ENCODE measurements around the gene SALL3.

Gene SALL3

DNA sequence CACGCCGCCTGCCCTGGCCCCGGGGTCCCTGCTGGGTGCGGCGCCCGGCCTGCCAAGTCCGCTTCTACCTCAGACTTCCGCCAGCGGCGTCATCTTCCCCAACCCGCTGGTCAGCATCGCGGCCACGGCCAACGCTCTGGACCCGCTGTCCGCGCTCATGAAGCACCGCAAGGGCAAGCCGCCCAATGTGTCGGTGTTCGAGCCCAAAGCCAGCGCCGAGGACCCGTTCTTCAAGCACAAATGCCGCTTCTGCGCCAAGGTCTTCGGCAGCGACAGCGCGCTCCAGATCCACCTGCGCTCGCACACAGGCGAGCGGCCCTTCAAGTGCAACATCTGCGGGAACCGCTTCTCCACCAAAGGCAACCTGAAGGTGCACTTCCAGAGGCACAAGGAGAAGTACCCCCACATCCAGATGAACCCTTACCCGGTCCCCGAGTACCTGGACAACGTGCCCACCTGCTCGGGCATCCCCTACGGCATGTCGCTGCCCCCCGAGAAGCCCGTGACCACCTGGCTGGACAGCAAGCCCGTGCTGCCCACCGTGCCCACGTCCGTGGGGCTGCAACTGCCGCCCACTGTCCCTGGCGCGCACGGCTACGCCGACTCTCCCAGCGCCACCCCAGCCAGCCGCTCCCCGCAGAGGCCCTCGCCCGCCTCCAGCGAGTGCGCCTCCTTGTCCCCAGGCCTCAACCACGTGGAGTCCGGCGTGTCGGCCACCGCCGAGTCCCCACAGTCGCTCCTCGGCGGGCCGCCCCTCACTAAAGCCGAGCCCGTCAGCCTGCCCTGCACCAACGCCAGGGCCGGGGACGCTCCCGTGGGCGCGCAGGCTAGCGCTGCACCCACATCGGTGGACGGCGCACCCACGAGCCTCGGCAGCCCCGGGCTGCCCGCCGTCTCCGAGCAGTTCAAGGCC is 13.7 kb downstream of the SALL3 start:
- 97% methylated on average over 90 of the region's 90 CpGs for WGBS
- H3K9me3 ChIP-seq (ENCODE audit: control insufficient read depth, low read length) = no peaks in the 10 kb centered on the region
- H3K4me1 ChIP-seq (ENCODE audit: control insufficient read depth, insufficient read depth, low read depth, low read length) = peaks cover 4% of the 10 kb centered on the region

GRCh38 chr18:78994000-78994399 is 14.4 kb downstream of the SALL3 start:
- H3K9me3 ChIP-seq (ENCODE audit: control insufficient read depth, low read length) = no peaks in the 10 kb centered on the region
- H2AFZ ChIP-seq (ENCODE audit: low read depth, low read length) = no peak overlapping the region
- no peaks in the 10 kb centered on the region for H3K79me1 ChIP-seq (replicated peaks; ENCODE audit: low read length, poor library complexity, severe bottlenecking)
- peaks cover 0 to 6% of the 10 kb centered on the region in 2 experiments for H3K27me3 ChIP-seq (ENCODE audit: control insufficient read depth in 1 of 2, insufficient read depth in 1 of 2, low read length in 2 of 2)
- no peak overlapping the region for H3K4ac ChIP-seq (ENCODE audit: low read depth in 1 of 2, low read length in 2 of 2)
- 95% methylated on average over 37 of the region's 37 CpGs for WGBS
- no peak overlapping the region for H4K8ac ChIP-seq (ENCODE audit: low read length)
- no peak overlapping the region for H2BK15ac ChIP-seq (ENCODE audit: low read depth, poor library complexity, severe bottlenecking)
- H3K14ac ChIP-seq (ENCODE audit: low read length in 2 of 2) = no peak overlapping the region
- H3K27ac ChIP-seq (ENCODE audit: low read length, poor library complexity, severe bottlenecking) = no peak overlapping the region
- no peak overlapping the region for H3K9ac ChIP-seq (ENCODE audit: low read length)
- H2AK5ac ChIP-seq (ENCODE audit: low read length, severe bottlenecking) = no peak overlapping the region
- no peak overlapping the region for H2BK5ac ChIP-seq (ENCODE audit: low read depth, low read length, poor library complexity, severe bottlenecking)
- H3K18ac ChIP-seq (ENCODE audit: low read depth in 1 of 2, low read length in 2 of 2) = no peak overlapping the region
- H2BK120ac ChIP-seq (ENCODE audit: low read depth, low read length) = no peak overlapping the region
- no peak for DNase-seq
- H3K4me1 ChIP-seq (ENCODE audit: control insufficient read depth, insufficient read depth, low read depth, low read length) = peaks cover 4% of the 10 kb centered on the region
- peak overlapping the region in 1 of 2 experiments; percentile 16 for H3K4me3 ChIP-seq (ENCODE audit: insufficient read depth in 1 of 2, low read depth in 1 of 2, low read length in 2 of 2)
- no peak overlapping the region for H3K4me2 ChIP-seq (ENCODE audit: low read length, poor library complexity, severe bottlenecking)
- no peak overlapping the region for H3K23ac ChIP-seq (ENCODE audit: low read length in 2 of 2)
- H3K36me3 ChIP-seq (ENCODE audit: control insufficient read depth in 1 of 2, insufficient read depth in 2 of 2, low read depth in 1 of 2, low read length in 2 of 2) = peaks cover 0 to 6% of the 10 kb centered on the region in 2 experiments
- H2BK12ac ChIP-seq (ENCODE audit: low read length in 2 of 2) = no peak overlapping the region
- H4K91ac ChIP-seq (ENCODE audit: low read length) = no peak overlapping the region

More for the DNA sequence above, 13.7 kb downstream of the SALL3 start:
- Histone ChIP-seq H3K18ac (ENCODE audit: low read depth in 1 of 2, low read length in 2 of 2) (no peak overlapping the region), H3K36me3 (ENCODE audit: control insufficient read depth in 1 of 2, insufficient read depth in 2 of 2, low read depth in 1 of 2, low read length in 2 of 2) (peaks cover 0 to 6% of the 10 kb centered on the region in 2 experiments), H3K27ac (ENCODE audit: low read length, poor library complexity, severe bottlenecking) (no peak overlapping the region), H3K14ac (ENCODE audit: low read length in 2 of 2) (no peak overlapping the region), H3K9ac (ENCODE audit: low read length) (no peak overlapping the region), H2AFZ (ENCODE audit: low read depth, low read length) (no peak overlapping the region), H3K4me2 (ENCODE audit: low read length, poor library complexity, severe bottlenecking) (no peak overlapping the region), H2BK15ac (ENCODE audit: low read depth, poor library complexity, severe bottlenecking) (no peak overlapping the region), H3K23ac (ENCODE audit: low read length in 2 of 2) (no peak overlapping the region), H2AK5ac (ENCODE audit: low read length, severe bottlenecking) (no peak overlapping the region), H3K4me3 (ENCODE audit: insufficient read depth in 1 of 2, low read depth in 1 of 2, low read length in 2 of 2) (no peak overlapping the region), H2BK120ac (ENCODE audit: low read depth, low read length) (no peak overlapping the region), H3K27me3 (ENCODE audit: control insufficient read depth in 1 of 2, insufficient read depth in 1 of 2, low read length in 2 of 2) (peaks cover 0 to 11% of the 10 kb centered on the region in 2 experiments), H4K91ac (ENCODE audit: low read length) (no peak overlapping the region), H2BK12ac (ENCODE audit: low read length in 2 of 2) (no peak overlapping the region), H4K8ac (ENCODE audit: low read length) (no peak overlapping the region), H3K79me1 (replicated peaks; ENCODE audit: low read length, poor library complexity, severe bottlenecking) (no peaks in the 10 kb centered on the region), H3K4ac (ENCODE audit: low read depth in 1 of 2, low read length in 2 of 2) (no peak overlapping the region), H2BK5ac (ENCODE audit: low read depth, low read length, poor library complexity, severe bottlenecking) (no peak overlapping the region)
- no peak for DNase-seq

GRCh38 chr18:78994531-78994930 is 14.9 kb downstream of the SALL3 start:
- no peak overlapping the region for H3K14ac ChIP-seq (ENCODE audit: low read length in 2 of 2)
- H2BK120ac ChIP-seq (ENCODE audit: low read depth, low read length) = no peak overlapping the region
- no peak overlapping the region for H3K27ac ChIP-seq (ENCODE audit: low read length, poor library complexity, severe bottlenecking)
- 95% methylated on average over 38 of the region's 38 CpGs for WGBS
- H3K79me1 ChIP-seq (replicated peaks; ENCODE audit: low read length, poor library complexity, severe bottlenecking) = no peaks in the 10 kb centered on the region
- H2BK12ac ChIP-seq (ENCODE audit: low read length in 2 of 2) = no peak overlapping the region
- H2AFZ ChIP-seq (ENCODE audit: low read depth, low read length) = no peak overlapping the region
- no peak overlapping the region for H2BK15ac ChIP-seq (ENCODE audit: low read depth, poor library complexity, severe bottlenecking)
- H3K27me3 ChIP-seq (ENCODE audit: control insufficient read depth in 1 of 2, insufficient read depth in 1 of 2, low read length in 2 of 2) = peaks cover 0 to 4% of the 10 kb centered on the region in 2 experiments
- H3K4me2 ChIP-seq (ENCODE audit: low read length, poor library complexity, severe bottlenecking) = no peak overlapping the region
- no peak overlapping the region for H3K4me3 ChIP-seq (ENCODE audit: insufficient read depth in 1 of 2, low read depth in 1 of 2, low read length in 2 of 2)
- H3K18ac ChIP-seq (ENCODE audit: low read depth in 1 of 2, low read length in 2 of 2) = no peak overlapping the region
- DNase-seq = no peak
- H3K9me3 ChIP-seq (ENCODE audit: control insufficient read depth, low read length) = no peaks in the 10 kb centered on the region
- H4K91ac ChIP-seq (ENCODE audit: low read length) = no peak overlapping the region
- H3K23ac ChIP-seq (ENCODE audit: low read length in 2 of 2) = no peak overlapping the region
- H3K4me1 ChIP-seq (ENCODE audit: control insufficient read depth, insufficient read depth, low read depth, low read length) = peaks cover 4% of the 10 kb centered on the region
- no peak overlapping the region for H2BK5ac ChIP-seq (ENCODE audit: low read depth, low read length, poor library complexity, severe bottlenecking)
- no peak overlapping the region for H3K9ac ChIP-seq (ENCODE audit: low read length)
- H4K8ac ChIP-seq (ENCODE audit: low read length) = no peak overlapping the region
- H3K4ac ChIP-seq (ENCODE audit: low read depth in 1 of 2, low read length in 2 of 2) = no peak overlapping the region
- H2AK5ac ChIP-seq (ENCODE audit: low read length, severe bottlenecking) = no peak overlapping the region
- peaks cover 0 to 6% of the 10 kb centered on the region in 2 experiments for H3K36me3 ChIP-seq (ENCODE audit: control insufficient read depth in 1 of 2, insufficient read depth in 2 of 2, low read depth in 1 of 2, low read length in 2 of 2)

GRCh38 chr18:78994977-78995582 is 15.5 kb downstream of the SALL3 start:
- no peak for DNase-seq
- Histone ChIP-seq H3K4me1 (ENCODE audit: control insufficient read depth, insufficient read depth, low read depth, low read length) (peaks cover 4% of the 10 kb centered on the region), H3K4me2 (ENCODE audit: low read length, poor library complexity, severe bottlenecking) (no peak overlapping the region), H4K91ac (ENCODE audit: low read length) (peak overlapping the region; percentile 5), H2BK5ac (ENCODE audit: low read depth, low read length, poor library complexity, severe bottlenecking) (no peak overlapping the region), H2AK5ac (ENCODE audit: low read length, severe bottlenecking) (no peak overlapping the region), H2BK15ac (ENCODE audit: low read depth, poor library complexity, severe bottlenecking) (no peak overlapping the region), H2AFZ (ENCODE audit: low read depth, low read length) (no peak overlapping the region), H3K27me3 (ENCODE audit: control insufficient read depth in 1 of 2, insufficient read depth in 1 of 2, low read length in 2 of 2) (peaks cover 0 to 4% of the 10 kb centered on the region in 2 experiments), H3K9ac (ENCODE audit: low read length) (no peak overlapping the region), H3K36me3 (ENCODE audit: control insufficient read depth in 1 of 2, insufficient read depth in 2 of 2, low read depth in 1 of 2, low read length in 2 of 2) (peaks cover 0 to 6% of the 10 kb centered on the region in 2 experiments), H2BK120ac (ENCODE audit: low read depth, low read length) (no peak overlapping the region), H3K23ac (ENCODE audit: low read length in 2 of 2) (no peak overlapping the region), H2BK12ac (ENCODE audit: low read length in 2 of 2) (no peak overlapping the region), H3K9me3 (ENCODE audit: control insufficient read depth, low read length) (no peaks in the 10 kb centered on the region), H3K14ac (ENCODE audit: low read length in 2 of 2) (no peak overlapping the region), H3K18ac (ENCODE audit: low read depth in 1 of 2, low read length in 2 of 2) (no peak overlapping the region), H4K8ac (ENCODE audit: low read length) (no peak overlapping the region), H3K4ac (ENCODE audit: low read depth in 1 of 2, low read length in 2 of 2) (no peak overlapping the region), H3K79me1 (replicated peaks; ENCODE audit: low read length, poor library complexity, severe bottlenecking) (no peaks in the 10 kb centered on the region), H3K4me3 (ENCODE audit: insufficient read depth in 1 of 2, low read depth in 1 of 2, low read length in 2 of 2) (no peak overlapping the region), H3K27ac (ENCODE audit: low read length, poor library complexity, severe bottlenecking) (no peak overlapping the region)
- 97% methylated on average over 44 of the region's 44 CpGs for WGBS

Data from mesenchymal stem cell (in vitro differentiated cells and primary cell).